HepG2 (cell line): ENCODE data around the gene SLC9A4.

Experiments
- BCL3 ChIP-seq: sonication (generic); formaldehyde crosslinking; IDR thresholded peaks from 2 replicates; pipeline ENCODE4 v1.5.1; 2020; ENCODE audit warnings: mild to moderate bottlenecking, missing genetic modification reagents, moderate library complexity
- PAX8 ChIP-seq: sonication (generic); formaldehyde crosslinking; IDR thresholded peaks from 2 replicates; pipeline ENCODE4 v1.8.0; 2022; ENCODE audit warnings: mild to moderate bottlenecking, missing genetic modification reagents, borderline replicate concordance
- TFAP4 ChIP-seq: sonication (generic); IDR thresholded peaks from 2 replicates; pipeline ENCODE4 v1.6.1; 2016; ENCODE audit warnings: low read depth, borderline replicate concordance
- ZBTB21 ChIP-seq: sonication (generic); formaldehyde crosslinking; IDR thresholded peaks from 2 replicates; pipeline ENCODE4 v1.4.0; 2020; ENCODE audit warnings: missing genetic modification reagents
- ZHX1 ChIP-seq: sonication (generic); formaldehyde crosslinking; IDR thresholded peaks from 2 replicates; pipeline ENCODE4 v1.8.1; 2022; ENCODE audit warnings: low read depth, mild to moderate bottlenecking, missing genetic modification reagents
- ZNF496 ChIP-seq: sonication (generic); formaldehyde crosslinking; IDR thresholded peaks from 2 replicates; pipeline ENCODE4 v1.8.1; 2023; ENCODE audit warnings: mild to moderate bottlenecking, moderate library complexity, missing genetic modification reagents; ENCODE audit not compliant: insufficient replicate concordance
- ZNF501 ChIP-seq: sonication (generic); formaldehyde crosslinking; IDR thresholded peaks from 2 replicates; pipeline ENCODE4 v1.5.1; 2020; ENCODE audit warnings: mild to moderate bottlenecking, moderate library complexity, missing genetic modification reagents
- ZNF577 ChIP-seq: sonication (generic); formaldehyde crosslinking; IDR thresholded peaks from 2 replicates; pipeline ENCODE4 v1.4.0; 2020; ENCODE audit warnings: mild to moderate bottlenecking, low read depth, missing genetic modification reagents, borderline replicate concordance

- TF ChIP-seq TFAP4: no peak
- no peak for TF ChIP-seq ZNF501
- TF ChIP-seq PAX8: no peak
- TF ChIP-seq BCL3 (CRISPR knock-in tag): no peak
- no peak for TF ChIP-seq ZNF577 (CRISPR knock-in tag)
- TF ChIP-seq ZNF496: no peak
- TF ChIP-seq ZBTB21 (CRISPR knock-in tag): no peak
- no peak for TF ChIP-seq ZHX1
Measured at GRCh38 chr2:102474785-102475184, 1.8 kb downstream of the SLC9A4 start.
